ENCODE measurements around the gene PTPN3. TPM values are rescaled to one million over a fixed set of nuclear protein-coding genes. Genes with fewer than 3 reads are reported as not detected.

PTPN3 gene
- total and polyA plus RNA-seq, 9 of the 15 experiments (the other 6 are each of a cell fraction or from before 2014, with no cell fraction given) = 0.02 TPM; not detected in 8

- no peak for TF ChIP-seq TRIM28 (IDR thresholded peaks at IDR 0.05)
Observed at GRCh38 chr9:109346904-109347303, 151.2 kb downstream of the PTPN3 start (continued).

- no peak overlapping the region for H3K27ac ChIP-seq (ENCODE audit: extremely low read depth, low read depth, low read length)
- FAIRE-seq = no peak
- H3K4me3 ChIP-seq = no peak overlapping the region
- no peaks in the 10 kb centered on the region for H4K20me1 ChIP-seq (replicated peaks; ENCODE audit: control insufficient read depth, insufficient read depth, low read length)
- H3K9ac ChIP-seq (ENCODE audit: insufficient read depth in 1 of 2, low read depth in 2 of 2, low read length in 2 of 2) = no peak overlapping the region
- BruUV-seq (replicated peaks) = no TSS peak
- in situ Hi-C loops (cut with MboI) = no loop called here
- ChIA-PET CTCF (ENCODE audit: low intra/inter-chr PET ratio) (no interaction called here), POLR2A (interaction anchor here (0.5 to 0.9 kb wide), 2 partner anchors 13 to 36 kb away, joined by 3 read pairs; no protein-coding TSS in a partner anchor)
- ATAC-seq = no peak
- 0% methylated on average over 3 of the region's 3 CpGs for WGBS (ENCODE audit: insufficient coverage, low coverage, missing lambda C conversion rate)
- DNase-seq (ENCODE audit: extremely low read depth in 1 of 4, low spot score in 3 of 4) = no peak
- no peaks in the 10 kb centered on the region for H3K79me2 ChIP-seq (ENCODE audit: control insufficient read depth, insufficient read depth, low read length)
- no peaks in the 10 kb centered on the region for H3K9me1 ChIP-seq (ENCODE audit: control insufficient read depth, insufficient read depth, low read length)
- H3K4me2 ChIP-seq (ENCODE audit: insufficient read depth, low read length) = no peak overlapping the region
- H3K36me3 ChIP-seq (ENCODE audit: control insufficient read depth, insufficient read depth, low read length) = no peaks in the 10 kb centered on the region
- no peak overlapping the region for H2AFZ ChIP-seq (ENCODE audit: low read depth, low read length)
- no peaks in the 10 kb centered on the region for H3K9me3 ChIP-seq (replicated peaks; ENCODE audit: control insufficient read depth, insufficient read depth, low read depth, low read length)
- 0 out of 5 replicates have a peak, but pooled peaks cover 0 to 4% of the 10 kb centered on the region in 2 experiments for H3K4me1 ChIP-seq (replicated peaks in 1 of 2; ENCODE audit: control insufficient read depth in 2 of 2, insufficient read depth in 2 of 2, low read length in 2 of 2)
- H3K27me3 ChIP-seq (ENCODE audit: control insufficient read depth in 2 of 2, insufficient read depth in 2 of 2, low read length in 2 of 2) = peaks cover 0 to 37% of the 10 kb centered on the region in 2 experiments
- intact Hi-C loops (cut with micrococcal nuclease) = no loop called here
- TF ChIP-seq RREB1 (CRISPR knock-in tag; IDR thresholded peaks at IDR 0.05) (no peak), KLF10 (CRISPR knock-in tag; IDR thresholded peaks at IDR 0.05) (no peak), ZBTB34 (CRISPR knock-in tag; IDR thresholded peaks at IDR 0.05) (no peak), DEAF1 (CRISPR knock-in tag; IDR thresholded peaks at IDR 0.05) (no peak), ZNF134 (CRISPR knock-in tag; conservative IDR thresholded peaks at IDR 0.05) (no peak), ZFP30 (CRISPR knock-in tag; IDR thresholded peaks at IDR 0.05; ENCODE audit: borderline replicate concordance) (no peak), PYGO2 (tag; IDR thresholded peaks at IDR 0.05) (no peak), ZNF699 (CRISPR knock-in tag; IDR thresholded peaks at IDR 0.05; ENCODE audit: insufficient replicate concordance) (no peak), ZBTB49 (CRISPR knock-in tag; IDR thresholded peaks at IDR 0.05; ENCODE audit: borderline replicate concordance) (no peak)
Observed at GRCh38 chr9:109344866-109345265, 153.2 kb downstream of the PTPN3 start.
